Mesothelial cell of epicardium (in vitro differentiated cells): ENCODE data around the gene COTL1. TPM values are rescaled to one million over a fixed set of nuclear protein-coding genes. Genes with fewer than 3 reads are reported as not detected.
A peak's percentile ranks its signal among the peaks of the same experiment; 100 is the strongest.

Experiments used
- DNase-seq, 2 experiments: peaks; one replicate each; pipeline ENCODE4 v3.0.0; 2021; ENCODE audit warnings: low spot score in 2 of 2; ENCODE audit not compliant: unreplicated experiment in 2 of 2
- H3K27ac Mint-ChIP-seq: 2 replicates; pipeline ENCODE4 v1.8.0; 2021; ENCODE audit warnings: mixed read lengths
- H3K27me3 Mint-ChIP-seq: 2 replicates; pipeline ENCODE4 v1.8.0; 2021; ENCODE audit warnings: low read depth, mixed read lengths
- H3K36me3 Mint-ChIP-seq: 2 replicates; pipeline ENCODE4 v1.8.0; 2021; ENCODE audit warnings: mixed read lengths
- H3K4me1 Mint-ChIP-seq: 2 replicates; pipeline ENCODE4 v1.8.0; 2021; ENCODE audit warnings: mixed read lengths
- H3K4me3 Mint-ChIP-seq: 2 replicates; pipeline ENCODE4 v1.8.0; 2021; ENCODE audit warnings: mild to moderate bottlenecking, moderate library complexity, mixed read lengths
- H3K9me3 Mint-ChIP-seq: 2 replicates; pipeline ENCODE4 v1.8.0; 2021; ENCODE audit warnings: mixed read lengths
- total RNA-seq: library from RNA; stranded (reverse); gene quantifications from 3 replicates; pipeline ENCODE4 v1.2.1, GENCODE V29; 2021
- TF ChIP-seq, protein P1 (sequence below): fragments of 200-600 bp; sonication (generic); IDR thresholded peaks from one replicate; pipeline ENCODE4 v1.5.0; 2021; ENCODE audit warnings: antibody characterized with exemption; ENCODE audit not compliant: unreplicated experiment

Gene COTL1
- total RNA-seq, 1 donor from 2014 or later: 116 TPM

- Mint-ChIP-seq H3K27me3 (no peaks in the 10 kb centered on the region), H3K4me3 (no peak overlapping the region), H3K36me3 (peaks cover 3% of the 10 kb centered on the region), H3K27ac (no peak overlapping the region), H3K4me1 (peaks cover 11% of the 10 kb centered on the region), H3K9me3 (no peaks in the 10 kb centered on the region)
- TF ChIP-seq, protein P1, sequence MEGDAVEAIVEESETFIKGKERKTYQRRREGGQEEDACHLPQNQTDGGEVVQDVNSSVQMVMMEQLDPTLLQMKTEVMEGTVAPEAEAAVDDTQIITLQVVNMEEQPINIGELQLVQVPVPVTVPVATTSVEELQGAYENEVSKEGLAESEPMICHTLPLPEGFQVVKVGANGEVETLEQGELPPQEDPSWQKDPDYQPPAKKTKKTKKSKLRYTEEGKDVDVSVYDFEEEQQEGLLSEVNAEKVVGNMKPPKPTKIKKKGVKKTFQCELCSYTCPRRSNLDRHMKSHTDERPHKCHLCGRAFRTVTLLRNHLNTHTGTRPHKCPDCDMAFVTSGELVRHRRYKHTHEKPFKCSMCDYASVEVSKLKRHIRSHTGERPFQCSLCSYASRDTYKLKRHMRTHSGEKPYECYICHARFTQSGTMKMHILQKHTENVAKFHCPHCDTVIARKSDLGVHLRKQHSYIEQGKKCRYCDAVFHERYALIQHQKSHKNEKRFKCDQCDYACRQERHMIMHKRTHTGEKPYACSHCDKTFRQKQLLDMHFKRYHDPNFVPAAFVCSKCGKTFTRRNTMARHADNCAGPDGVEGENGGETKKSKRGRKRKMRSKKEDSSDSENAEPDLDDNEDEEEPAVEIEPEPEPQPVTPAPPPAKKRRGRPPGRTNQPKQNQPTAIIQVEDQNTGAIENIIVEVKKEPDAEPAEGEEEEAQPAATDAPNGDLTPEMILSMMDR: no peak
- DNase-seq: no peak
Observed at GRCh38 chr16:84578538-84579126, 39.2 kb downstream of the COTL1 start.

- H3K9me3 Mint-ChIP-seq: no peaks in the 10 kb centered on the region
- no peak overlapping the region for H3K4me3 Mint-ChIP-seq
- no peak for DNase-seq
- no peak overlapping the region for H3K27ac Mint-ChIP-seq
- peaks cover 6% of the 10 kb centered on the region for H3K4me1 Mint-ChIP-seq
- H3K36me3 Mint-ChIP-seq: peaks cover 6% of the 10 kb centered on the region
- no peaks in the 10 kb centered on the region for H3K27me3 Mint-ChIP-seq
- TF ChIP-seq, protein P1: no peak
Observed at GRCh38 chr16:84577034-84577803, 40.7 kb downstream of the COTL1 start.

- H3K27ac Mint-ChIP-seq: no peak overlapping the region
Observed at GRCh38 chr16:84575914-84576313, 42.0 kb downstream of the COTL1 start.

DNA sequence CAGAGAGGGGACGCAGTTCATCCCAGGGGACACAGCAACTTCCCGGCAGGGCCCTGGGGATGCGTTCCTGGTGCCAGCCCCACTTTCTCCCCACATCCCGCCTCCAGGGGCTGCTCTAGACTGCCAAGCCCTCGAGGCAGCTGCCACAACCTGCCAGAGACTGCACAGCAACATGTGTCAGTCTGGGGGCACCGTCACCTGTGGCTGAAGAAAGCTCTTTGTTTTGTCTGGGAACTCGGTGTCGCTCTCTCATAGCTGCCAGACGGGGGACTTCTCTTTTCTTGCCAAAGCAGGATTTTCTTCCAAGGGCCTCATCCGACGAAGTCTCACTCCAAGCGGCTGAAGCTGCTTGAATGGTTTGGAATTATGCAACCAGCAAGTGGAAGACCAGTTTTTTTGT is 43.7 kb downstream of the COTL1 start:
- H3K27me3 Mint-ChIP-seq: no peaks in the 10 kb centered on the region
- H3K4me3 Mint-ChIP-seq: no peak overlapping the region
- TF ChIP-seq, protein P1: no peak
- peaks cover 25% of the 10 kb centered on the region for H3K36me3 Mint-ChIP-seq
- peak overlapping the region; percentile 43 for H3K27ac Mint-ChIP-seq
- DNase-seq: no peak
- H3K4me1 Mint-ChIP-seq: peaks cover 6% of the 10 kb centered on the region
- peaks cover 10% of the 10 kb centered on the region for H3K9me3 Mint-ChIP-seq

More at GRCh38 chr16:84575914-84576313, 42.0 kb downstream of the COTL1 start:
- TF ChIP-seq, protein P1: no peak
- Mint-ChIP-seq H3K4me3 (no peak overlapping the region), H3K9me3 (peaks cover under 1% of the 10 kb centered on the region), H3K4me1 (peaks cover 6% of the 10 kb centered on the region), H3K27me3 (no peaks in the 10 kb centered on the region), H3K36me3 (peaks cover 13% of the 10 kb centered on the region)
- no peak for DNase-seq

GRCh38 chr16:84572096-84572495 is 45.8 kb downstream of the COTL1 start:
- Mint-ChIP-seq H3K4me1 (peaks cover 6% of the 10 kb centered on the region), H3K27ac (no peak overlapping the region), H3K27me3 (no peaks in the 10 kb centered on the region), H3K9me3 (peaks cover 10% of the 10 kb centered on the region), H3K36me3 (peaks cover 32% of the 10 kb centered on the region), H3K4me3 (no peak overlapping the region)
- TF ChIP-seq, protein P1: no peak
- no peak for DNase-seq
